GM18508 (cell line): ENCODE measurements around the gene SRPRB.
"Not testable (repeated sequence)": the region's sequence is repeated elsewhere in the genome, so short reads cannot be mapped to it uniquely, and the experiment has no call there.

ENCODE experiments used
- ATAC-seq: cut with Tn5 transposase; IDR thresholded peaks from one replicate; pipeline ENCODE4 v1.9.1; 2021; ENCODE audit warnings: moderate number of reproducible peaks; ENCODE audit not compliant: insufficient read depth, unreplicated experiment

Gene SRPRB

DNA sequence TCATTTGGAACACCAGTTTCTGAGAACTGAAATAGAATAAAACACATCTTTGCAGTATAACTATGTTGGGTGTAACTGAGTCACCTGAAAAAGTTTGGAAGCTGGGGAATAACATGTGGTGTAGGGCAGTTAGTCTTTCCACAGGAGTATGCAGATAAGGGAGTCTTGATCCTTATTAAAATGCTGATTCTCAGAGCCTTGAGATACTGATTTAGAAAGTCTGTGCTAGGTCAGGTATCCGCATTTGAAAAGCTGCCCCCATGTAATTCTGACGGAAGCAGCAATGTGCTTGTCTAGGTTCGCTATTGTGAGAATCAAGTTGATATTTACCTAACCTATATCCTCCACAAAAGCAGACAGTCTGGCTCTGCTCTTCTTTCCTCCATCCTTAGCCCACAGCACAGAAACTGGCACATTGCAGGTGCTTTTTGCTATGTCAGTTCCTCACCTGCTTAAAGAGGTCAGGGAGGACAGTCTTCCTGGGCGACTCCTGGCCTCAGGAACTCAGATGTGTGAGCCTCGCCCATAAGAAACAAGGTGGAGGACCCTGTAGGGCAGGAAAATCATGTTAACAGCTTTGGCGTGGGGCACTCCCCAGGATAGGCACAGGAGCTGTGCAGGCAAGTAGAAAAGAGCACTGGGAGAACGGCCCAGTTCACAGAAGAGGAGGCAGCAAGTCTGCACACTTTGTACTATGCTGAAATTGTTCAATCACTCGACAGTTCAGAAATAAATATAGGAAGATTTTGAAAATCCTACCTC lies 27.6 kb upstream of the SRPRB start:
- no peak for ATAC-seq

DNA sequence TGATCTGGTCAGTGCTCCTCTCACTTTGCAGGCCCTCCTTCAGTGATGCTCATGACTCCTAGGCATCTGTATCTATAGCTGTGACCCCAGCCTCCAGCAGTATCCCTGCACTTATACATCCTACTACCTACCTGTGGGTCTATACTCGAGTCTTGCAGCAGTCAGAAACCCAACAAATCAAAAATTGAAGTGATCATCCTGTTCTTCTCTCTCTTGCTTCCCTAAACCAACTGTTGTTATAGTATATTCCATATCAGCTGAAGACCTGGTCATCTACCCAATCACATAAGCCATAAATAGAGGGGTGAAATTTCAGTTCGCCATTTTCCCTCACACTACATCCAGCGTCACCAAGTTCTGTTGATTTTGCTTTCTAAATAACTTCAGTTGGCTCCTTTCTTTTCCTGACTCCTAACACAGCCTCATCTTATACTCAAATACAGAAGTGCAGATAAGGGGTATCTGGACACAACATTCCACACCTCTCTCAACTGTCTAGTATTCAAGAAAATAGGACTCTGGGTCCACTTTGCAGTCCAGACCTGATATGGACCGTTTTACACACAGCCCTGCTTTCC lies 25.9 kb upstream of the SRPRB start:
- ATAC-seq, result no peak

DNA sequence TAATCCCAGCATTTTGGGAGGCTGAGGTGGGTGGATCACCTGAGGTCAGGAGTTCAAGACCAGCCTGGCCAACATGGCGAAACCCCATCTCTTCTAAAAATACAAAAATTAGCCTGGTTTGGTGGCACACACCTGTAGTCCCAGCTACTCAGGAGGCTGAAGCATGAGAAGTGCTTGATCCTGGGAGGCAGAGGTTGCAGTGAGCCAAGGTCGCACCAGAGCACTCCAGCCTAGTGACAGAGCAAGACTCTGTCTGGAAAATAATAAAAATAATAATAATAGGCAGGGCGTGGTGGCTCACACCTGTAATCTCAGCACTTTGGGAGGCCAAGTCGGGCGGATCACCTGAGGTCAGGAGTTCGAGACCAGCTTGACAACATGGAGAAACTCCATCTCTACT lies 24.9 kb upstream of the SRPRB start:
- ATAC-seq, result not testable (repeated sequence)

DNA sequence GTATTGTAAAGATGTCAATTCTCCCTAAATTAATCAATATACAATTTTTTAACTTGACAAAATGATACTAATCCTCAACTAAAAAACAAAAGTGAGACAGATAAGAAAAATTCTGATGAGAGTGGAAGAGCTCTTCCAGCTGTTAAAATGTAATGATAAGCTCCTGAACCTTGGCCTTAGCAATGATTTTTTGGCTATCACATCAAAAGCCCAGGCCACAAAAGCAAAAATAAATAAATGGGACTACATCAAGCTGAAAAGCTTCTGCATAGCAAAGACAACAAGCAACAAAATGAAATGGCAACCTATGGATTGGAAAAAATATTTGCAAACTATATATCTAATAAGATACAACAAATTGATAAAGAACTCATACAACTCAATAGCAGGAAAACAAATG lies 24.0 kb upstream of the SRPRB start:
- ATAC-seq, result no peak

DNA sequence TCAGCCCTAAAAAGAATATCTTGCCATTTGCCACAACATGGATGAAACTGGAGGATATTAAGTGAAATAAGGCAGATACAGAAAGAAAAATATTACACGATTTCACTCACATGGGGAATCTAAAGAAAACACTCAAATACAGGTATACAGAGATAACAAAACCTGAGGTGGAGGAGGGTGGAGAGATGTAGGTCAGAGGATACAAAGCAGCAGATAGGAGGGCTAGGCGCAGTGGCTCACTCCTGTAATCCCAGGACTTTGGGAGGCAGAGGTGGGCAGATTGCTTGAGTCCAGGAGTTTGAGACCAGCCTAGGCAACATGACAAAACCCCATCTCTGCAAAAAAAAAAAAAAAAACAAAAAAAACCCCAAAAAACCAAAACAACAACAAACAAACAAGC lies 23.2 kb upstream of the SRPRB start:
- no peak for ATAC-seq

DNA sequence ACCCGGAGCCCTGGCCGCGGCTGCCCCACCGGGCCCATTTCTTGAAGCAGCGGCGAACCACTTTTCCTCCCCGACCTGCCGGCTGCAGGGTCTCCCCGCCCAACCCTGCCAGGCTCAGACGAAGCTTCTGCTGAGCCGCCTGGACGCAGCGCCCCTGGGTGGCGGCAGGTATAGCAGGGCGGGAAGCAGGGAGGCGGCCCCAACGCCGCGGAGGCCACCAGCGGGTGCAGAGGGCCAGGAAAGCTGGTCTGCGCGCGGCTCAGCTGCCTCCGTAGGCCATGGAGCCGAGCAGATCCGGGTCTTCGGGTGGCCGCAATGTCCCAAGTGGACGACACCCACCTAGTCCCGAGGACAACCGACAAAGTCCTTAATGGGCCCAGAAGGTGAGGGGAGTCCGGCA lies 21.9 kb upstream of the SRPRB start:
- ATAC-seq, result no peak

DNA sequence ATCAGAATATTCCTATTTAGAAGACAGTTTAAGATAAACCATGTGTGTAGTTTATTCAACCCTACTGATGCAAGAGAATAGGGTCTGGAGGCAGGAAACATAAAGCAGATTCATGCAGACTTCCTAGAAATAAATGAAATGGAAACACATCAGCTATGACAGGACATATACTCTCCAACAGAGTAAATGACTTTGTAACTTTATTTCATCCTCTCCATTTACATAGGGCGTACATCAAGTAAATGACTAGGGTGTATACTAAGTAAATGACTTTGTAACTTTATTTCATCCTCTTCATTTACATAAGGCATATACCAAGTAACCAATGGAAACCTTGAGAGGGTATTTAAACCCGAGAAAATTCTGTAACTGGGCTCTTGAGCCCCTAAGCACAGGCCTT lies 17.6 kb upstream of the SRPRB start:
- no peak for ATAC-seq

DNA sequence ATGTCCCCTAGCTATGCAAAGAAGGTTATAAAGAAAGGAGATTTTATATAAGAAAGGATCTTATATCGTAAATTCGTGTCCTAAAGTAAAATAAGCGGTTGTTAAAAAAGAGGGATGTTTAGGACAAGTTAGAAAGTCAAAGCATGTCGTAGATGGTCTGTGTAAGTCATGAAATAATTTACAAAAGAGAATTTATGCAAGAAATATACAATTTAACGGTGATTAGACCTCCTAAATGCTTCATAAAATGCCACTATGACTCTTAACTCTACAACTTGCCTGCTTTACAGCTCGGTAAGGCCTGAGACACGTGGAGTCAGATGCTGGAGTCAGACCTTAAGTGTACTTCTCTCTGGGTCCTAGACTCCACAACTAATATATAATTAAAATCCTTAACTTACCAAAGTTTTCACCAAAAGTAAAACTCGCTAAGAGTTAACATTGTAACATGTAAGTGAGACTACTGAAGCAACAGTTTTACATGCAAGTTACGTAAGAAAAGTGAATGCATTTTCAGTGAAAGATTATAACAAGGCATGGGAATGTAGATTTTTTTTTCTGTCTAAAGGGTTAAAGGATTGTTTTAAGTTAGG lies 13.3 kb upstream of the SRPRB start:
- ATAC-seq, result no peak

DNA sequence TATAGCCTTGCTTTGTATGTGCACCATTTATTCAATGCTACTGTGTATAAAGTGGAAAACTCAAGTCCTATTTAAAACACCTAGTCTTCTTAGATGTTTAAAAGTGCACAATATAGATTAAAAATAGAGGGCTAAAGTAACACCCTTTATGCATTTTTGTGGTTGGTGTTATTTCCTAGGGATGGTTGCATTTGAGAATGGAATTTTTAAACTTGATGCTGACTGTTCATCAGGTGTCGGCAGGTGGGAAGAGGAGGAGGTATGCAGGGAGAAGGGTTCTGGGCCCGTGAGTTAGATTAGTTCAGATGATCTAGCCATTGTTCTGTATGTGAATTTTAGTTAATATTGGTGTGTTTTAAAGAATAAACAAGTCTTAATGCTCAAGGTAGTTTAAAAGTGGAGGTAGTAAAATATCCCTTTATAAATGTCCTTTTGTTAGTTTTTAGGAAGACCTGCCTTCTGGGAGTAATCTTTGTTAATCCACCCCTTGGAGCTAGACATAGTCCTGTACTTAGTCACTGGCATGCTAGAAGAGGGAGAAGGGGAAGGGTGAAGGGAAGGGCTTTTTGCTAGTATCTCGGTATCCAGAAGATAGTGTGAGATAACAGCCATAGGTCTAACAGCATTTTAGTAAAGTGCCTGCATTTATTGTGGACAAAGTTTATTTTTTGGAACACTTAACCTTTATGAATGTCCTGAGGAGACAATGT lies 8.1 kb upstream of the SRPRB start:
- ATAC-seq, result no peak

DNA sequence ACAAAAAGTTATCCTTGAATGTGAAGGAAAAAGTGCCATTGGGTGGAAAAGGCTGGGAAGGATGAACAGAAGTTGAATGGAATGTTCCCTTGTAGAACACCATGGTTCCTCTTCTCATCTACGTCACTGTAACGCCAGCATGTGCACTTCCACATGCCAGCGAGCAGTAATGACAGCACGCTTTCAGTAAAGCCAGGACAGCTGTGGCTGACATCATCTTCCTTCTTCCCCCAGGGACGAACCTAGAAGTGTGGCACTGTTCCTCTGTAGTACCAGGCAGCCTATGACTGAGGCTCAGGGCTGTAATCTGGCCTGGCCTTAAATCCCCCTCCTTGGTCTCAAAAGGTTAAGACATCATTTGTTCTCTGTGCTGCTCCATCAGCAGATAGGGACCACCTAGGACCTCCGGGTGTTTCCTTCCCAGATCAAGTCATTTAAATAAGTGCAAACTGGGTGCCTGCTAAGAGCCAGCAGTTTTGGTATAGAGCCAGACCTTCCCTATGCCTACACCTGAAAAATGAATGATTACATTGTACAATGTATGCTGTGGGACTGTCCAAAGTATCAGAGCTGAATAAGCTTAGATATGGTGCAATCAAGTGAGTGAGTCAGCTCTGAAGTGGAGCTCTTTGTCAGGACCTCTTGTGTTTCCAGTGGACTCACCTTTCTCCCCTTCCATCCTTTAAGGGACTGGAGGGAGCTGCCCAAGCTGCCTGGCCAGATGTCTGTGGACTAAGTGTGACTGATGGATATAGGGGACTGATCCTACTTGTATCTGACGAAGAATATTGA lies 5.6 kb upstream of the SRPRB start:
- no peak for ATAC-seq

DNA sequence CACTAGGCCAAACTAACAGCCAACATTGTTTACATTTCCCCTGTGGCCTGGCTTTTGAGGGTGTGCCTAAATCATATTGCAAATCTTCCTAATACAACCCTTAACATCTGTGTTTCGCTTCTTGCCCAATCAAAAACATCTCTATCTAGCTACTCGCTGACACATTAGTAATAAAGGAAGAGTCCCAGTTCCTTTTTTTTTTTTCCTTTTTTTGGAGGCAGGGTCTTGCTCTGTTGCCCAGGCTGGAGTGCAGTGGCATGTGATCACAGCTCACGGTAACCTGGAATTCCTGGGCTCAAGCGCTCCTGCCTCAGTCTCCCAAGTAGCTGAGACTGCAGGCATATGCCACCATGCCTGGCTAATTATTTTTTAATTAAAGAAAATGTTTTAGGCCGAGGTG lies 2.1 kb upstream of the SRPRB start:
- no peak for ATAC-seq

DNA sequence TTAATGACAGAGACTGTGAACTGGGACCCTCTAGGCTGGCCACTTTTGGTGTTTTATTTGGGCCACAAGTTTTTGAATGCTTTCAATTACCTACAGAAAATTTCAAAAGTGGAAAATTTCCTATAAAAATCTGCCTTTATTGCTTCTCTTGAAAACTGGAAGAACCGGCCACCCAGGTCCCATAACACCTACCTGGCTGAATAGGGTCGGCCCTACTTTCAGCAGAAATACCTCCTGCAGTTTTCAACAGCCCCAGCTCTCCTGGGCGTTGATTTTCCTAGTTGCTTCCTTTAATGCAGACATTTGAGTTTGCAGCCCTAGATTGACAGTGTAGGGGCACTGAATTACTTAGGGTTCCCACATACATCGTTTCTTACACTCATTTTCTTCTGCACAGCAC lies 719 bp upstream of the SRPRB start:
- no peak for ATAC-seq

DNA sequence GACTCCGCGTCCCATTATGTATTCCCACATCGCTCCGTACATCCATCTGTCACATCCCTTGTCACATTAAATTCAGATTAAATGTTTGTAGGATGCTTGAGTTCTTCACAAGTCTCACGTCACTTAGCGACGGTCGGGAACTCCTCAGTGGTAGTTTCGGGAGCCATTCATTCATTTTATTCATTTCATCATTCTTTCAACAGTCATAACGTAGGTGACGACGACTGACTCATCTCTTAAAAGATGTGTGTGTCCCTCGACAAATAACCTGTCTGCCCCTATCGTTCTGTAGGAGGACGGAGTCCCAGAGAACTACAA lies 272 bp upstream of the SRPRB start:
- no peak for ATAC-seq

DNA sequence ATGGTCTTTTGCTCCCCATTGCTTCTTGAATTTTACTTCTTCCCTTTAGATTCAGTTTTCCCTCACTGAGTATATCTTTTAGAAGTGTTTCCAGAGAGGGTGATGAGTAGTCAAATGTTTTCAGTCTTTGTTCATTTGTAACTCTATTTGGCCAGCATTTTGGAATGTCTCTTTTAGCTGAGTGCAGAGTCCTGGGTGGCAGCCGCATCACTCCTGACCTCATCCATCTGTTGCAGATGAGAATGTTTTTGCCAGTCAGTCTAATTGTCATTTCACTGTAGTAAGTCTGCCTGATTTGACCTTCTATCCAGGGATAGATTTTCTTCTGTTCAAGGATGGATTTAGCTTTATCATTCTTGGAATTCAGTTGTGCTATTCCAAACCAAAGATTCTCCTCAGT lies 7.3 kb downstream of the SRPRB start:
- ATAC-seq, result no peak

DNA sequence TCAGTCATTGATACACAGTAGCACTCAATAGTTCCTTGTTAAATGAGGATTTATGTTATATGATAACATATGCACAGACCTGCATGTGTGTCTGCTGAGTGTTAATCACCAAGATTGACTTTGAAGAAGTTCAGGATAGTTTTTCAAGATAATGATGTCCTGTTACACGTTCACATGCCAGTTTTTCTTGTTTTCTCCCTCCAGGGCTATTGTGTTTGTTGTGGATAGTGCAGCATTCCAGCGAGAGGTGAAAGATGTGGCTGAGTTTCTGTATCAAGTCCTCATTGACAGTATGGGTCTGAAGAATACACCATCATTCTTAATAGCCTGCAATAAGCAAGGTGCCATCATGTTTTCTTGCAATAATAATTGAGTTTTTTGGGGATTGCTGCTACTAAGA lies 9.8 kb downstream of the SRPRB start:
- ATAC-seq, result no peak

DNA sequence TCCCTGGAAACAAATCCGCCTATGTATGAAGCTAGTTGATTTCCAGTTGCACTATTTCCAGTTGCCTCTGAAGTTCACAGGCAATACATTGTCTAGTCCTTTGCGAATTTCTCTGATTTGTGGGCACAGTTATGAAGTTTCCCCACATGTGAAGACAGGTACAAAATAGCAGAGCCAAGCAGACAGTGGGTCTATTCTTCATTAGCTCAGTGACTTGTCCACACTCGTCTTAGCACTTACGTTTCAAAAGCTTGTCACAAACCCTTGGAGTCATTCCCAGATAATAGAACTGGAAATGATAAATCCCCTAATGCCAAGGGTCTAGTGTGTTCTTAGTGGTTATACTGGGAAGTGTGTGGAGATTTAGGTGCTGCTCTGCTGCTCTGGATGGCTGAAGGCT lies 14.5 kb downstream of the SRPRB start:
- ATAC-seq, result no peak

DNA sequence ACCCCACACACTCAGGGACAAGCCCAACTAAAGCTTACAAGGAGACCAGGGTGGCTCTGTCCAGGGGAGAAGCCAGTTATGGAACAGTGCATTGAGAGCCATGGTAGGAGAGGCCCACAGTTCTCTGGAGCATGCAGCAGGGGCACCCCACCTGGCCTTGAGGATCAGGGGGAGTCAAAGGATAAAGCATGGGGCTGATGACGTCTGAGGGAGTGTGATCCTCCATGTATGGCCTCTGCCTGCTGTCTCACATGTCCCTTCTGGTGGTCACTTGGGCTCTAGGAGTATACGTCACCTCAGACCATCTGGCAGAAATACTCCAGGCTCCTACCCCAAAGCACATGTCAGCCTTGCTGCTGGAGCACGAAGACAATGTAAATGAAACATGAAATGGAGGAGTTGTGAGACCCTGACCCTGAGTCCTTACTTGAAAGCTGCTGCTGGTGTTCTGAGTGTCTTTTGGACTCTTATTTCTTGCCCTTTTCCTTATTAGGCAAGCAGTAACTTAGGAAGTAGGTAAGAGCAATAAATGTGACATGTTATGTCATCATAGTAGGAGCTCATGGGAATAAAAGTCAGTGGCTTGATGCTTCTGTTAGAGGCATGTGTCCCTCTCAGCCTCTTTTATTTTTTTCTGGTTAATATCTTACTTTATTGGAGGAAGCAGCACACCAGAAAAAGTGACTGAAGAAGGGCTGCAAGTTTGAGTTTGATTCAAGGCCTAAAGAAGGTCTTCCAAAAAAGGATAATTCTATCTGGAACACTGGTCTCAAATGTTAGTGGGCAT lies 15.5 kb downstream of the SRPRB start:
- no peak for ATAC-seq

DNA sequence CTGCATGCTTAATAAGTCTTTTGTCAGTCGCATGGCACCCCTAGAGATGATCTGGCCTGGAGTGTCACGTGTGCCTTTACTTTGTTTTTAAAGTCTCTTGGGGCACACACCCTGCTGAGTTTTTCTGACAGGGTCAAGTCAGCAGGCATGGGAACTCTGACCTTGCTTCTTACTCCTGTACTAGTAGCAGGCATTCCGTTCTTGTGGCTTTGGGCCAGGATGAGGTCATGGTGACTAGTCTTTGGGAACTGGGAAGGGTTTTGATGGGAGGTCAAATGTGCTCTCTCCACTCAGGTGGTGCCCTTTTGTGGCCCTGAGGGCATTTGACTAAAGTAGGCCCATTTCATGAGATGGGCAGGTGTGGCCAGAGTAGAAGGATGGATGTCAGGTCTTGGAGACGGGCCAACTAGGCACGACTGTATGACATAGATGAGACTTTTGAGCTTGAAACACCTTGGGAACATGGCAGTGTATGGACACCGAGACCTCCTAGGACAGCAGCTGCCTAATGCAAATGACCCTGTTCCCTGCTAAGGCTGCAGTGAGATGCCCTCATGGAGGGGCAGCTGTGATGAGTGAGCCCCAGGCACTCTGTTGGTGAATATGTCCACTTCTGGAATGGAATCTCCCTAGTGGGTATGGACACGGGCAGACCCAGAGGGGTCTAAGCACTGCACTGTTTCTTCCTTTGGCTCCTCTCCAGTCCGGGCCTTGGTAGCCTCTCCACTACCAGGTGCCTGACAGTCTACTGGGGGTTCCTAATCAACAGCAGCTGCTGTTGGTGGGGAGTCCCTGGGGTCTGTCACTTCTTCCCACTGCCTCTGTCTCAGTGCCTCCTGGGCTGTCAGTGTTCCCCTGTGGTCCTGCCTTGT lies 16.4 kb downstream of the SRPRB start:
- ATAC-seq, result no peak

DNA sequence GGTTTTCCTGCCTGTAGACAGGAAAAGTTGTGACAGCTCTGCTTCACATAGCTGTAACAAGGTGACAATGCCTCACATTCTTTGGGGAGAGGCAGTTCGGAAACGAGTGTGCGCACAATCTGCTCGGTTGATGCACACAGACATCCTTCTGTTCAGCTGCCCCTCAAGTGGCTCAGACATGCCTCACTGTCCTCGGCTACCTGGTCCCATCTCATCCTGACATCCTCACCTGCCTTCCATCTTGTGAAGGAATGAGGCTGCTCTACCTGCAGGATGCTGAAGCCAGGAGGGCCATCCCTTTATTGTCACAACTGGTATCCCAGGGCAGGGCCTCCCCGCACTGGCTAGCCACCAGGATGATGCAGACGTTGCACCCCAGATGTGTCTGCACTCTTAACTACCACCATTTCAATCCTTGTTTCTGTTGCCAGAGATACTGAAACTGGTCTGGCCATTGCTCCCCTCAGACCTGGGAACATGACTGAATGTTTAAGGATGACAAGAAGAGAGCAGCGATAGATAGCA lies 19.4 kb downstream of the SRPRB start:
- ATAC-seq, result no peak
